Smooth muscle cell (in vitro differentiated cells): Measurements from ENCODE around the gene ARID5A. TPM values are rescaled to one million over a fixed set of nuclear protein-coding genes. Genes with fewer than 3 reads are reported as not detected.
"Not testable (repeated sequence)": the region's sequence is repeated elsewhere in the genome, so short reads cannot be mapped to it uniquely, and the experiment has no call there.

Experiments used
- DNase-seq: peaks from one replicate; lab custom pipeline; 2025; ENCODE audit not compliant: unreplicated experiment; lab: John Stamatoyannopoulos, UW
- H2AFZ ChIP-seq: fragments of 200-600 bp; sonication (generic); 2 replicates; pipeline ENCODE4 v1.6.0; 2016; ENCODE audit warnings: antibody characterized with exemption, low read depth, mild to moderate bottlenecking
- H3F3A ChIP-seq: fragments of 200-600 bp; sonication (generic); 2 replicates; pipeline ENCODE4 v1.6.0; 2017; ENCODE audit warnings: antibody characterized with exemption, low read depth
- H3K27ac ChIP-seq: fragments of 200-600 bp; sonication (generic); 2 replicates; pipeline ENCODE4 v1.5.1; 2016; ENCODE audit warnings: low read depth, mild to moderate bottlenecking
- H3K27me3 ChIP-seq: fragments of 200-600 bp; sonication (generic); 2 replicates; pipeline ENCODE4 v1.6.1; 2016; ENCODE audit warnings: low read depth, mild to moderate bottlenecking
- H3K36me3 ChIP-seq: fragments of 200-600 bp; sonication (generic); 2 replicates; pipeline ENCODE4 v1.5.1; 2016; ENCODE audit warnings: low read depth
- H3K4me1 ChIP-seq: fragments of 200-600 bp; sonication (generic); 2 replicates; pipeline ENCODE4 v1.5.1; 2016; ENCODE audit warnings: low read depth
- H3K4me2 ChIP-seq: fragments of 200-600 bp; sonication (generic); 2 replicates; pipeline ENCODE4 v1.6.0; 2016; ENCODE audit warnings: mild to moderate bottlenecking
- H3K4me3 ChIP-seq: fragments of 200-600 bp; sonication (generic); 2 replicates; pipeline ENCODE4 v1.5.1; 2016; ENCODE audit warnings: mild to moderate bottlenecking
- H3K79me2 ChIP-seq: fragments of 200-600 bp; sonication (generic); 2 replicates; pipeline ENCODE4 v1.6.0; 2016; ENCODE audit warnings: low read depth, mild to moderate bottlenecking
- H3K9ac ChIP-seq: fragments of 200-600 bp; sonication (generic); 2 replicates; pipeline ENCODE4 v1.6.0; 2016; ENCODE audit warnings: low read depth
- H3K9me3 ChIP-seq: fragments of 200-600 bp; sonication (generic); replicated peaks from 2 replicates; pipeline ENCODE4 v1.5.1; 2016; ENCODE audit warnings: low read depth
- H4K20me1 ChIP-seq: fragments of 200-600 bp; sonication (generic); 2 replicates; pipeline ENCODE4 v1.6.0; 2016; ENCODE audit warnings: low read depth
- CTCF ChIP-seq: fragments of 200-600 bp; sonication (generic); IDR thresholded peaks from 2 replicates; pipeline ENCODE4 v1.5.1; 2017; ENCODE audit warnings: borderline replicate concordance, mild to moderate bottlenecking, antibody characterized with exemption; ENCODE audit not compliant: insufficient read depth, poor library complexity, severe bottlenecking
- WGBS: methylation state at CpG from one replicate; pipeline ENCODE4 v1.1.7; 2016; ENCODE audit warnings: low lambda C conversion rate; 5-methylcytosine and 5-hydroxymethylcytosine counted together
- polyA plus RNA-seq: library from polyadenylated mRNA; unstranded; fragments of >200 nt; fragmentation: Nextera tagmentation; extraction: Ambion mirVana; gene quantifications from 2 replicates; pipeline ENCODE4 v1.2.1, GENCODE V29; 2016
- total RNA-seq: library from RNA; depleted of rRNA; stranded (reverse); fragments of >200 nt; gene quantifications from 2 replicates; pipeline ENCODE4 v1.2.3, GENCODE V29; 2014

ARID5A gene
- total and polyA plus RNA-seq, 2 experiments from 2014 or later: 12.1 to 25.6 TPM

GRCh38 chr2:96552315-96553175 is 16.0 kb downstream of the ARID5A start:
- Histone ChIP-seq H3K27ac (no peak overlapping the region), H3K36me3 (no peaks in the 10 kb centered on the region), H3F3A (no peaks in the 10 kb centered on the region), H3K4me3 (no peak overlapping the region), H4K20me1 (no peaks in the 10 kb centered on the region), H3K79me2 (no peaks in the 10 kb centered on the region), H3K4me1 (no peaks in the 10 kb centered on the region), H3K27me3 (no peaks in the 10 kb centered on the region), H3K4me2 (no peak overlapping the region), H2AFZ (no peak overlapping the region), H3K9me3 (no peaks in the 10 kb centered on the region), H3K9ac (no peak overlapping the region)
- DNase-seq: no peak
- WGBS: 90% methylated on average over 18 of the region's 18 CpGs
- no peak for TF ChIP-seq CTCF

- no peaks in the 10 kb centered on the region for H3K9me3 ChIP-seq
- no peaks in the 10 kb centered on the region for H3K4me1 ChIP-seq
- no peaks in the 10 kb centered on the region for H3K36me3 ChIP-seq
- no peaks in the 10 kb centered on the region for H4K20me1 ChIP-seq
- H3K27ac ChIP-seq: no peak overlapping the region
- H3K27me3 ChIP-seq: no peaks in the 10 kb centered on the region
- no peak overlapping the region for H3K4me3 ChIP-seq
- WGBS: 90% methylated on average over 16 of the region's 16 CpGs
- H3K79me2 ChIP-seq: no peaks in the 10 kb centered on the region
- H3K4me2 ChIP-seq: no peak overlapping the region
- no peak for DNase-seq
- no peak overlapping the region for H3K9ac ChIP-seq
- no peak overlapping the region for H2AFZ ChIP-seq
- no peaks in the 10 kb centered on the region for H3F3A ChIP-seq
- no peak for TF ChIP-seq CTCF
These were observed 16.8 kb downstream of the ARID5A start for GRCh38 chr2:96553176-96553956.

GRCh38 chr2:96553957-96554292 is 17.4 kb downstream of the ARID5A start:
- not testable (repeated sequence) for H3K27ac ChIP-seq, H3K4me1 ChIP-seq, H3K36me3 ChIP-seq, H2AFZ ChIP-seq, H3K79me2 ChIP-seq, H3K9me3 ChIP-seq, H3K4me2 ChIP-seq, H3K4me3 ChIP-seq, DNase-seq, H3K27me3 ChIP-seq, H3F3A ChIP-seq, H4K20me1 ChIP-seq, H3K9ac ChIP-seq
- WGBS: 79% methylated on average over 9 of the region's 9 CpGs

GRCh38 chr2:96554293-96555145 is 18.0 kb downstream of the ARID5A start:
- WGBS: 51% methylated on average over 35 of the region's 35 CpGs
- no peak overlapping the region for H3K4me2 ChIP-seq
- no peaks in the 10 kb centered on the region for H3K9me3 ChIP-seq
- H3K4me1 ChIP-seq: no peaks in the 10 kb centered on the region
- no peak overlapping the region for H3K27ac ChIP-seq
- no peaks in the 10 kb centered on the region for H4K20me1 ChIP-seq
- no peak overlapping the region for H3K4me3 ChIP-seq
- no peak overlapping the region for H2AFZ ChIP-seq
- H3F3A ChIP-seq: no peaks in the 10 kb centered on the region
- no peaks in the 10 kb centered on the region for H3K27me3 ChIP-seq
- TF ChIP-seq CTCF: peak; percentile 83
- no peaks in the 10 kb centered on the region for H3K79me2 ChIP-seq
- DNase-seq: no peak
- H3K36me3 ChIP-seq: no peaks in the 10 kb centered on the region
- H3K9ac ChIP-seq: no peak overlapping the region
